Measurements from ENCODE around the gene SH3BP5L. TPM values are rescaled to one million over a fixed set of nuclear protein-coding genes. Genes with fewer than 3 reads are reported as not detected.
"Not testable (repeated sequence)": the region's sequence is repeated elsewhere in the genome, so short reads cannot be mapped to it uniquely, and the experiment has no call there.

SH3BP5L gene
- total RNA-seq, 1 donor from 2014 or later, result 15.3 TPM

DNA sequence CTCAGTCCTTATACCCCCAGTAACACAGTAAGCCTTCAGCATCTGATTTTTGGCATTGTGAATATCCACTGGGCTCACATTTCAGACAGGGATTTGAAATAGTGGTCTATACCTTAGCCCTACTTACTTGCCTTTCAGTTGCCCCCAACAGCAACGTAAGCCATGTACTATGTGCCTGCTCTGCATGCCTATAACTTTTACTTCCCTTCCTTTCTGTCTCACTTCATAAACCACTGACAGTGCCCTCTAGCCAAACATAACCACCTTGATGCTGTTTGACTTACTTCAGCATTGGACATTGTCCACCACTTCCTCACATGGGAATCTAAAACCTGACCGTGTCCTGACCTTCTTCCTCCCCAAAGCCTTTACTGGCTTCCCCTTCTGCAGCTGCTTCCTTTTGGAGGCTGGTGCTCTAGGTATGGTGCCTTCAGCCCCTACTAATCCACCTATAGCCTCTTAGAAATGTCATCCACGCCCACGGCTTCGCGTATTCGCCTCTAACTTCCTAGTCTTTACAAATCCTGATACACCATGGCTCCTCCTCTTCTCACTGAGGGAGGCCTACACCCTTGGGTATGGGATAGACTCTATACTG, 8.7 kb upstream of the SH3BP5L start:
- ATAC-seq (no peak), DNase-seq (ENCODE audit: low spot score) (no peak)

DNA sequence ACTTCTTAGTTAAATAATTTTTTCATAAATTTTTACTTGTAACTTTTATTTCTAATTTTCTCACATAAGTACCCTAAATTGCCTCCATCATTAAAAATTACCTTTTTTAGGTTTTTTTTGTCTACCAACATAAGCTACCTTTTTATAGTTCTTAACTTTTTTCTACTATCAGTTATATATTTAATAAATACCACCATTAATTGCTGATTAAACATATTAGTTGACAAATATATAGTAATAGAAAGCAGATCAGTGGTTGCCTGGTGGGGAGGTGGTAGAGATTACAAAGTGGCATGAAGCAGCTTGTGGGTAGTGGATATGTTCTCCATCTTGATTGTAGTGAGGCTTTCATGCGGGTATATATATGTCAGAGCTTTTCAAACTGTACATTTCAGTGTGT, 6.1 kb upstream of the SH3BP5L start:
- no peak for ATAC-seq
- DNase-seq (ENCODE audit: low spot score), result no peak

DNA sequence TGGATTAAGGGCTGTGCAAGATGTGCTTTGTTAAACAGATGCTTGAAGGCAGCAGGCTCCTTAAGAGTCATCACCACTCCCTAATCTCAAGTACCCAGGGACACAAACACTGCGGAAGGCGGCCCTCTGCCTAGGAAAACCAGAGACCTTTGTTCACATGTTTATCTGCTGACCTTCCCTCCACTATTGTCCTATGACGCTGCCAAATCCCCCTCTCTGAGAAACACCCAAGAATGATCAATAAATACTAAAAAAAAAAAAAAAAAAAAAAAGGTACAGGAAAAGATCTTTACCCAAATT, 5.0 kb upstream of the SH3BP5L start:
- not testable (repeated sequence) for DNase-seq (ENCODE audit: low spot score)

DNA sequence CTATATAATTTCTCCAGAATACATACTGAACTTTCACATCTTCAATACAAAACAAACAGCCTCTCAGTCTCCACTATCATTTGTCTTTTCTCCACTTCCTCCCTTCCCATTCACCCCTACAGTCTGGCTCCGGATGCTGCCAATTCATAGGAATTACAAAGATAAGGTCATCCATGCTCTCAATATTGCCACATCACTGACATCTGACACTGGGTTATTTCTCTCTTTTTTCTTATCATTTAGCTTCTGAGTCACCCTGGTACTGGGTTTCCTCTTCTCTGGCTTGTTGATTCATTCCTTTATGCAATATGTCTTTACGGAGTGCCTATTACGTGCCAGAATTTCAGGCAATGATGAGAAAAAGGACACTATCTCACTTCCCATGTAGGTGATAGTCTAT, 3.1 kb upstream of the SH3BP5L start:
- no peak for ATAC-seq
- no peak for DNase-seq (ENCODE audit: low spot score)

More for the DNA sequence above, 5.0 kb upstream of the SH3BP5L start:
- ATAC-seq, result not testable (repeated sequence)

DNA sequence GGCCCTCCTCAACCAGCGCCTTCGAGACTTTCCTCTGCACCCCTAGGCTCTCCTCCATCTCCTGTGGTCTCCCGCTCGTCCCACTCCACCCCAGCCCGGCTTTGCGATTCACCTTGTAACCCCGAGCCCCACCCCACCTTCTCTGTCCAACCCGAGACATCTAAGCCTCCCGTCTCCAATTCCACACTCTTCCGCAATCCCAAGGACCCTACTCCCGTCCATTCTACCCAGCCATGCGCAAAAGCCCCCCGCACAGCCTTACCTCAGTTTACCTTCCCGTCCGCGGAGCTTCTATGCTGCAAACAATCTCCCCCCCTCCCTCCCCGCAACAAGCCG, 174 bp downstream of the SH3BP5L start:
- DNase-seq (ENCODE audit: low spot score), result no peak
- ATAC-seq, result peak; percentile 0

DNA sequence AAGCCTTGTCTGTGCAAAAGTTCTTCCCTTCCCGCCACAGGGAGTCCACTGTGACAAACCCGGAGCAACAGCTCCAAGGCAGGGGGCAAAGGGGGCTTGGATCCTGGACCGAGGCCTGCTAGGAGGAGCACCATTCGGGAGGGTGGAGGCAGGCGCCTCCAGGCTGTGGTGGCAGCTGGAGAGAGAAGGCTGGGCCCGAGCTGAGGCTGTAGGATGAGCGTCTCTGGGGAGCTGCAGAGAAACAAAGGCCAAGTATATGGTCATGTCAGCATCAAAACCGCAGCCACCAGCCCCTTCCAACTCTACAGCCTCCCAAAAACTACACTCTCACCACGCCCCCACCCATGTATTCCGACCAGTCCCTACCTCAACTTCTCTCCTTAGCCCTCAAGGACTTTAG, 579 bp downstream of the SH3BP5L start:
- DNase-seq (ENCODE audit: low spot score) (no peak), ATAC-seq (no peak)

DNA sequence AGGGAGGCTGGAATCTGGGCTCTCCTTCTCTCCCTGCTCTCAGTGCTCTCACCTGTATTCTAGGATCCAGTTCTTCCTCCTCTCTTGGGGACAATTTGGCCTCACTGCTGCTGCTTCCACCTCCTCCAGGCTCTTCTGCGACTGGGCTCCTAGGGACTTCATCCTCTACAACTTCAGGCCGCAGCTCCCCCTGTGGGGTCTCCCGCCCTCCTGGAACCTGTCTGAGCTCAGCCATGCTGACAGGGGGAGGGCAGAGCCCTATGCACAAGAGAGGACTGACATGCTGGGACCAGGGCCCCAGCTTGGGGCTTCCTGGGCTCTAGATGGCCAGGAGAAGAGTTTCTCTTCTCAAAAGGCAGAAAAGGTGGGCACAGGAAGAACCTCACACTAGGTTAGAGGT, 1.0 kb downstream of the SH3BP5L start:
- peak; percentile 44 for DNase-seq (ENCODE audit: low spot score)
- no peak for ATAC-seq

DNA sequence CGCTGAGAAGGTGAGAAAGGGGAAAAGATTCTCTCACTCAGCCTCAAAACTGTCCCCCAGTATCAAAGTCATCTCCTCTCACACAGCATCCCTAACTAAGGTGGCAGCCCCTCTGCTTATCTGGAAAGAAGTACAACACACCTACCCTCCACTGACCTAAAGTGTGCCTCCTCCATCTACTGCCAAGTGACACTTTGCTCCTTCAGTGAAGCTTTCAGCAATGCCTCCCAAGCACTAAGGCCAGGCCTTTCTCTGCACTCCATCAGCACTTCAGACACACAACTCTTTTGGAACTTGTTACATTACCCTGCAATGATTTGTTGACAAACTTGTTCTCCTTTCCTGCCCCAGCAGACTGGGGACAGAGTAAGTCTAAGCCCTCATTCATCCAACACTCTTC, 1.4 kb downstream of the SH3BP5L start:
- DNase-seq (ENCODE audit: low spot score), result no peak
- no peak for ATAC-seq

DNA sequence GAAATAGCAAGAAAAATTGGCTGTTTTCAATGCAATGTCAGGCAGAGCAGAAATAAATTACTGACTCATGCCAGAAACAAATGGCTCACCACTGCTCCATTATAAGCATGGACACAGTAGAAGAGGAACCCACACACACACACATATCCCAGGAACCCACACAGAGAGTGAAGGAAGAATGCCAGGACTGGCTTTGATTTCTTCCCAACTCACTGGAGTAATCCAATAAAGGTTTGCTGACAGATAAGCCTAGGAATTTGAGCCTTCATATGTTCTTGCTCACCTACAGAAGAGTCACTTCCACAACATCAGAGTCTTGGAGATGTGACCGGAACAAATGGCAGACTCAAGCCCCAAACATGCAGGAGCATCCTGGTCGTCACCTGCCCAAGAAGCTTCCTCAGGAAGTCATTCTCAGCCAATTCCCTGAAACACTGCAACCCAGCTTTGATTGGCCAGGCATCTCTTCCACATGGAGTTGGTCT, 2.2 kb downstream of the SH3BP5L start:
- no peak for DNase-seq (ENCODE audit: low spot score)
- no peak for ATAC-seq

DNA sequence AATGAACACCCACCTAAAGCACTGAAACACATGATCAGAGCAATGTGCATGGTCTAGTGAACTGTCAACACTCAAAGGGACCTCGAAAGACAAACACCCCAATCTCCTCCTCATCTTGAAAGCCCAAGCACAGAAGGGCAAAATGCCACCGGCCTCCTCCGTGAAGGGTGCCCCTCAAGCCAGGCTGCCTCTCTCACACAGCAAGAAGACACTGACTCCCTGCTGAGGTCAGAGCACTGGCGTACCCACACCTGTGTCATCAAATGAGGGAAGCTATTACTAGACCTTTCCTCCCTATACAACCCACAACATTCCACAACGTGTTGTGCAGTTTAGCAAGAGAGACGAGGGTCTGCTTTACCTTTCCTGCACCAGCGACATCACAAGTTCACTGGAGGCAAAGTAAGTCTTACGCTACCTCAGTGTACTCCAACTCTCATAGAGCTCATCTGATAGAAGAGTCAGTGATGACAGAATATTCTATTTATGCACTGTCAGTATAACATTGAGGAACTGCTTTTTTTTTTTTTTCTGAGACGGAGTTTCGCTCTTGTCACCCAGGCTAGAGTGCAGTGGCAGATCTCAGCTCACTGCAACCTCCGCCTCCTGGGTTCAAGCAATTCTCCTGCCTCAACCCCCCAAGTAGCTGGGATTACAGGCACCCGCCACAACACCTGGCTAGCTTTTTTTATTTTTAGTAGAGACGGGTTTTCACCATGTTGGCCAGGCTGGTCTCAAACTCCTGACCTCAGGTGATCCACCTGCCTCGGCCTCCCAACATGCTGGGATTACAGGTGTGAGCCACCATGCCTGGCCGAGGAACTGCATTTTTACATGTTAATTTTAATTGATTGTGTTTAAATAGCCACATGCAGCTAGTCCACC, 3.3 kb downstream of the SH3BP5L start:
- DNase-seq (ENCODE audit: low spot score) (no peak), ATAC-seq (no peak)

DNA sequence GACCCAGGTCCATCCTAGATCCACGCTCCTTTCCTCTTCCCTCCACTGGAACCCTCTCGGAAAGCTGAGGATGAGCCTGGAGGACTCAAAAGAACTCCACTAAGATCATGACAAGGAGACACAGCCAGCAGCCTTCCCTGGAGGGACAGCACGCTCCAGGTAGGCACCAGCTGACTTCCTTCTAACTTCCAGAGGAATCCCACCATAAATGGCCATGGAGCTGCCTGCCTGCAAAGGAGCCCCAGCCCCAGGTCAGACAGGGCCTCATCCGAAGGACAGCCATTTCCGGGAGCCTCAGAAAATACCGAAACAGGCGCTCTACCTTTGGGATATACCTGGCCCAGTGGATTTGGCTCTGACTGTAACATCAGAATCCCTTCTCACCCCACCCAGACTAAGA, 4.1 kb downstream of the SH3BP5L start:
- DNase-seq (ENCODE audit: low spot score) (no peak), ATAC-seq (no peak)

DNA sequence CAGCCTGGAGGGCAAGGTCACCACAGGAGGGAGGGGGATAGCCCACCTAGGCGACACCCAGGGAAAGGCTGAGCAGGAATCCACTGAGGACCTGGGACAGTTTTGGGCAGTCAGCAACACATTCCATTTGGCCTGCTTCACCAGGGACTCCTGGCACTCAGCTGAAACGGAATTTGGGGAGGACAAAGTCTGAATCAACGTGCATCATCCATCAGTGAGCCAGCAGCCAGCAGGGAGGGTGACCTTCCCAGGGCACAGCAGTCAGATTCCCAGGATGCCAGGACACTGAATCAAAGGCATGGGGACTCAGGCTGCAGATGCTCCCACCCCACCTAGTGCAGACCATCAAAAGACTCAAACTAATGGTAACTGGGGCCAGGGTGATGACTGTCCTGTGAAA, 4.6 kb downstream of the SH3BP5L start:
- ATAC-seq, result peak; percentile 64
- no peak for DNase-seq (ENCODE audit: low spot score)

DNA sequence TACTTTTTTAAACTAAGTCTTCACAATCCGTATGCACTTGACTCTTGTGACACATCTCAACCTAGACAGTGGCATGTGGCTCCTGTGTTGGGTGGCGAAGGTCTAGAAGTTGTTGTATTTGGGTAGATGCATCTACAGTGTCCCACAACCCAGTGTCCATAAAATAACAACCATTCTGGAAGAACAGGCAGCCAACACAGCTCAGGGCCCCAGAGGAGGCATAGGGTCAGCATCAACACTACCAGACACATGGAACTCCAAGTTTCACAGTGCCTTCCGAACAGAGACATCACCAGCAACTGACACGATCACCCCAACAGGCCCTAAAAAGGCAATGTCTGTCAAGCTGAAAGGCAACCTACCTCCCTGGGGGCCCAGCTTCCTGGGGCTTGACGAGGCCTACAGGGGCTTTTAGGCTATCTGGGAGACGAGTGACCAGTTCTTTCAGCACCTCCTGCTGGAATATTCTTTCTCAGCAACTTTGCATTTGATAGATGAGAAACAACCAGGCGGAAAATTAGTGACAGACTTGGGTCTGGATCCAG, 5.6 kb downstream of the SH3BP5L start:
- no peak for DNase-seq (ENCODE audit: low spot score)
- no peak for ATAC-seq

DNA sequence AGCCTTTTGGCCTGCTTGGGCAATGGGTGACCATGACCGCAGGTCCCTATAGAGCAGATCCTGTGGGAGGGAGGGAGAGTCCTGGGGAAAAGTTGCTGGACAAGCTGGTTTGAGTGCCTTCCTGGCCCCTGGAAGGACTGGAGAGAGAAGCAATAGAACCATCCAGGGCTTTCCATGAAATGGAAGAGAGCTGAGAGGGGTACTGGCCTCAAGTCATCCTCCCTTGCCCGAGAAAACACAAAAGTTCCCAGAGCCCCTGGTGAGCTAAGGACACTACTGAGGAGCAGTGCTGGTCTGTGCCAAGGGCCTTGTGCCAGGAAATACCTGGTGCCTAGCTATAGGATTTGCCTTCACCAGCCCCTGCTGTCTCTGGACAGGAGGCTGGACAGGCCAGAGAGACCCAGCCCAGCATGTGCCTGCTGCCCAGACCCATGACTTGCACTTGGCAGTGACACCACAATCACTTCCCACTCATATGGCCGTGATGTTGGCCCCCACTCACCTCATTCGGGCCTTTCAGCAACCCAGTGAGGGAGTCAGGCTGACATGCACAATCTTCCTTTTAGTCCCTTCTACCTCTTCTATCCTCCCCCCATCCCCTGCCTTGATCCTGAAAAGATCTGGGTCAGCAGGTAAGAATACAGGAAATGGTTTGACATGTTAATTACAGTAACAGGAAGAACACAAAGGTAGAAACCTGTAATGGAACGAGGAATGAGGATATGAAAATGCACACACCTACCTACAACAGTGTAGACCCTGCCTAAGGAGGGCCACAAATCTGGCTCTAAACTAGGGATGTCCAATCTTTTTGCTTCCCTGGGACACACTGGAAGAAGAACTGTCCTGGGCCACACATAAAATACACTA, 7.0 kb downstream of the SH3BP5L start:
- DNase-seq (ENCODE audit: low spot score), result no peak
- no peak for ATAC-seq

DNA sequence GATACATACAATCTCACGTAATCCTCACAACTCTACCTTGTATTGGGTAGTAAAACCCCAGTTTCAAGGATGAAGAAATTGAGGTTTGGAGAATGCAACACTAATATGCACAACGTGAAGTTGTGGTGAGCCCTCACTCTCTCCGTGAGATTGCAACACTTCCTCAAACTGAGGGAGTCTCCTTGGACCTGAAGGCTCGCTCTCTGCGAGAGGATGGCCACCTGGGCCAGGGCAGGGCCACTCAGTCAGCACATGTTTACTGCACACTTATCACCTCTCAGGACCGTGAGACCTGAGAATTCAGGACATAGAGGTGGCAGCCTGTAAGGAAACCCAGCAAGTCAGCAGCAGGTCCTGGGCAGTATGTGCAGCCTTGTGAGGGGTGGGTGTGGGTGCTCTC, 8.7 kb downstream of the SH3BP5L start:
- DNase-seq (ENCODE audit: low spot score), result no peak
- no peak for ATAC-seq

DNA sequence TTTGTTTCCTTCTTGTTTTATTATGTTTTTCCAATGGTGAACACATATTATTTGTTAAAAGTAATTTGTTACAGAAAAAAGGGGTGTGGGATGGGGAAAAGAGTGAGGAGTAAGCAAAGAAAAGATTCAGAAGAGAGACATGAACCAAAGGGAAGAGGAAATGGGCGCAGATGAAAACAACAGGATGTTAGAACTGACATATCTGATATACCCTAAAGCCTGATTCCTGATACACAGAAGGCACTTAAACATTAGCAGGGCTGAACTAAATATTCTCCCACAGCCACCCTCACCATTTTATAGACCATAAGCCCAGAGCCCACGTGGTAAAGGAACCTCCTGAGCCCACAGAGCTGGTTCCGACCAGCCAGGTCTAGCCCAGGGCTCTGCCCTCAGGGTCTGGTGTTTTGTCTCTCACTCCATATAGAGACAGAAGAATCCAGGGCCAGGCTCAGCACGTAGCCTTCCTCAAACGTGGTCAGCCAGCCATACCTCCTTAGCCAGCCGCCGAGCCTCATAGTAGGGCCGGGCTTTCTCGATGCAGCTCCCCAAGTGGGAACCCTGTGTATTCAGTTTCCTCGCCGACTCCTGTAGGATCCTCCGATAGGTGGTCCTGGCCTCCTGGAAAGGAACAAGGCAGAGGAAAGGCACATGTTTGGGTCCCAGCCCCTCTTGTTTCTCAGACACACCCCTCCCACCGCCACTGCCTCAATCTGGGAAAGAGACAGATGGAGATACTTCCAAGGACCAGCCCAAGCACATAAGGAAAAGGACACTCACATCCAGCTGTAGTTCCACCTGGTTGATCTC, 9.5 kb downstream of the SH3BP5L start:
- no peak for ATAC-seq
- no peak for DNase-seq (ENCODE audit: low spot score)

DNA sequence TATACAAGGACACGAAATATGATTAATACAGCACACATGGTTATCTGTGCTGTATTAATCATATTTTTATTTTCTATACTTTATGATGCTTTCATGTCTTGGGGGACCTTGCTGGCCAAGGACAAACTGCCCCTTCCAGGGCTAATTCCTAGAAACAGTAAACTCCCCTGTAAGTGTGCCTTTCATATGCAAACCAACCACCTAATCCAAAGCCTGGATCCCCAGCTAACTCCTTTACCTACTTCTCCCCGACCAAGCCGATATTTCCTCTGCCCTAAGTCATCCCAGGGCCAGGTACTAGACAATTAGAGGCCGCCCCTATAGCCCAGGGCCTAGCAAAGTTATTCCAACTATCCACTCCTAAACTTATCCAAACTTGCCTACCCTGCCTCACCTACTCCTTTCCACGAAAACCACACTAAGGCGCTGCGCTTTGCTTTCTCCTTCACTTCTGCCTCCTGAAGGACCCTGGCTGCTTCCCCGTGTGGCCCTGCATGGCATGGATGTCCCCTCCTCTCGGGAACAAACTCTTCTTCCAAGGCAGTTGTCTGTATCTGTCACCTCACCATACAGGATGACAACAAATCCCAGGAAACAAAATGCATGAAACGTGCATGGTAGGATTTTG, 10.2 kb downstream of the SH3BP5L start:
- ATAC-seq, result no peak
- DNase-seq (ENCODE audit: low spot score), result no peak

DNA sequence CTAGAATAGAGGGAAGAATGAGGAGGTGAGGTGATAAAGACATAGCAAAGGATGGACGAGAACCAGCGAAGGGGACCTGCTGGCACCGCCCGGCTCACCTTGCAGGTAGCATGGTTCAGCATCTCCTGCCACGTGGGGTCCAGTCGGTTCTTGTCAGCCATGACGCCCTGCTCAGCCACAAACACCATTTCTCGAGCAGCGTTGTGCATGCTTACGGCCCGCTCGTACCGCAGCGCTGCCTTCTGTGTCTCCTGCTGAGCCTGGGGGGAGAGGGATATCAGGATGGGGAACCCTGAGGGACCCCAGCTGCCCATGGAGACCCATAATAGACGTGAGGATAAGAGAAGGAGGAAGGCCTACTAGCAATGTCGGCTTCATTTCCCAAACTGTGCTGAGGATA, 11.4 kb downstream of the SH3BP5L start:
- DNase-seq (ENCODE audit: low spot score) (no peak), ATAC-seq (no peak)

DNA sequence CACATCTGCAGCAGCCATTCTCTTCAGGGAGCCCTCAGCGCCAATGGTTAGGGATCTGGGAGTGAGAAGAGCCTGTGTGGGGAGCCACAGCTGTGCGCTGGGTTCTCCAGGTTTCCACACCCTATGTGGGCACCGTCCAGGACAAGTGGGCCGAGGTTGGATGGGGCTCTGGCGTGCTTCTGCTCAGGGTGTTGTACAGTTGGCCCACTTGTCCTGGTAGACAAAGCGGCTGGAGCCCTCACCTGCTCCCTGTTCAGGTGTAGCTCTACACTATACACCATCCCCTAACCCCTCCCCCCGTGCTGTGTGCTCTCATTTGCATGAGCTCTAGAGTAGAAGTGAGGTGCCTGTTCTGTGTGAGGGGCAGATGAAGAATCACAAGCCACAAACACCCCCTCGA, 12.2 kb downstream of the SH3BP5L start:
- ATAC-seq (no peak), DNase-seq (ENCODE audit: low spot score) (no peak)

DNA sequence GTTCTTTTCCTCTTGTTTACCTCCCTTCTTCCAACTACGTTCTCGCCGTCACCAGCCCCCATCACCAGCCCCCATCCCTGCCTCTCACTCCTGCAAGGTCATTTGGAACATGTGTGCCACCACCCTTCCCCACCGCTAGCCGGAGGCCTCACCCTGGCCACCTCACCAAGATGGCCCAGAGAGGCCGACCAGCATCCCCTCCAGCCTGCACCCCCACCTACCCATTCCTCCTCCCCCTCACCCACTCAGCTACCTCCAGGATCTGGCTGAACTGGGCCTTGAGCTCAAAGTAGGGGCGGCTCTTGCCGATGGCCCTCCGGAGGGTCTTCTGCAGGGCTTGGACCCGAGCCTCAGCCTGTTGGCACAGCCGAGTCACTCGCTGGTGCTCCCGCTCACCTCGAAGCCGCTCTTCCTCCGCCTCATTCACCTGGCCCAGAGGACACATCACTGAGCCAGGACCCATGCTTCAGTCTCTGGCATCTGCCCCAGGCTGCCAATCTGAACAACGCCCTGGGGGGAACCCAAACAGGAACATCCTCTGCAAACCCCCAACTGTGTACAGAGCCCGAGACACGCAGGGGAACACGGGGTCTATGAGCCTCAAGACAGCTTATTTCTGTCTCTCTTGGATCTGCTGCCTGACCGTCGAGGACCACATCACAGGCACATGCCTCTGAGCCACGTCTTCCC, 12.8 kb downstream of the SH3BP5L start:
- no peak for ATAC-seq
- DNase-seq (ENCODE audit: low spot score), result no peak

All from left lobe of liver (tissue), 2 donors.